Mucosa of gallbladder (tissue), 1 donor: ENCODE measurements around the gene CRLF1. TPM values are rescaled to one million over a fixed set of nuclear protein-coding genes. Genes with fewer than 3 reads are reported as not detected.

Experiments
- DNase-seq: peaks from one replicate; pipeline ENCODE4 v3.0.0-alpha.2; 2020; ENCODE audit warnings: low spot score
- total RNA-seq: library from RNA; stranded (reverse); gene quantifications from one replicate; pipeline ENCODE4 v1.2.1, GENCODE V29; 2021
- donor health status: DM: no; HTN: no; CAD: no.

Gene CRLF1
- total RNA-seq, 1 donor from 2014 or later, result 5.8 TPM

DNA sequence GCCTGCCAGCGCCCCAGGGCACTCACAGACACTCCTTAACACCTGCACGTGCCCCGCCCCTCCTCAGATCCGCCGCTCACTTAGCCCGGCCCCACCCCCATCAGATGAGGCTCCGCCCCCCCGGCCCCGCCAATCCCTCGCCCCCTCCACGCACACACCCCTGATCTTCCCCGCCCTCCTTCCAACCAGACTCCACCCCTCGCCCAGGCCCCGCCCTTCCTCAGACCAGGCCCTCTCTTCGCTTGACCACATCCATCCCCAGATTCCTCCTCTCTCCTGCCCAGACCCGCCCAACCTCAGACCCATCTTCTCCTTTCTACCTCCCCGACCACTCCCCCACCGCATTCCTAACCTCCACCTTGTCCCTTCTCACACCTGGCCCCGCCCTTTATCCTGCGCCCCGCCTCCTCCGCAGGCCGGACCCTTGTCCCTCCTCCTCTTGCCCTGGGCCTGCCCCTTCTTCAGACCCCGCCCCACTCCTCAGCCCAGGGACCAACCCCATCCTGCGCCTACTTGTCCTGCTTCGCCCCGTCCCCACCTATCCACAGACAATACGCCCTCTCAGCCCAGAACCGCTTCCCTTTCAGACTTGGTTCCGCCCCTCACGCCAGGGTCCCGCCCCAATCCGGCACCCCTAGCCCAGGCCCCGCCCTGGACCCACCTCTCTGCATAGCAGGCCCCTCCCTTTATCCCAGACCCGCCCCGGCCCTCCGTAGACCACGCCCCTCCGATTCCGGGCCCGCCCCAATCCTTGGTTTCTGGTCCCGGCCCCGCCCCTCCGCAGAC lies 29.8 kb upstream of the CRLF1 start:
- DNase-seq, result peak; percentile 98

DNA sequence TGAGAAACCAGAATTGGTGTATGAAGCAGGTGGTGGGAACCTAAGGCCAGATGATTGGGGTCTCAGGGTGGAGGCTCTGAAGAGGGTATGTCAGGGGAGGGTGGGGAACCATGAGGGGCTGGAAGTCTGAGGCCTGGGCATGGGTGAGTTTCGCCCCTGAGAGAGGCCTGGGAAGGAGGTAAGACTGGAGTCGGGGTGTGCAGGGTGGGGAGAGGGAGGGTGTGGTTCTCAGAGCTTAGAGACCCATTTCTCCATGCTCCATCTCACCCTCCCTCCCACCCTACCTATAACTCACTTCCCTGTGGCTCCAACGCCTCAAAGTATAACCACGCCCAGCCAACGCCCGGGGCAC lies 29.2 kb upstream of the CRLF1 start:
- DNase-seq, result no peak

DNA sequence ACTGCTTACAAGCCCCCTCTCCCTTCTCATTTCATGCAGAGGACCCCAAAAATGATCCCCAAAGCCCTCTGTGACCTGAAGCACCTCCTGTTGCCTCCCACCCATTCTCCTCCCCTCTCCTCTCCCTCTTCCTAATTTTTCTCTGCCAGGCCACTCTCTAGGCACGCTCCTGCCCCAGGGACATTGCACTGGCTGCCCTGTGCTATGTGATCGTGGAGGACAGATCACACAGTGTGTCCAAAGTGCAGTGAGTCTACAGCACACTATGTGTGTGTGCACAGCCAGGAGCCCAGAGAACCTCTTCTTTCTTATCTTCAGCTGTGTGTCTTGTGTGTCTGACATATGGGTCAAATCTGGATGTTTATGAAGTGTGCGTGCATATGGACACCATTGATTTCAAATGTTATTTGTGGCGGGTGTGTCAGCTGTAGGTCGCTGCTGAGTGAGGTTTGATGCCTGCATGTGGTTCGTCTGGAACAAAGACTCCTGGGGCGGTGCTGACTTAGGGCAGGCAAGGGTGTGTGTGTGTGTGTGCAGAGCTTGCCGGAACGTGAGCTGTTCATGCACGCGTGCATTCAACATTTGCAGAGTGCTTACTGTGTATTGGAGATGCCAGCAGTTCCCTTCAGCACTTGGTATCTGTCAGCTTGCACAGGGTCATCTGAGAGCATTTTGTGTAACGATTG lies 28.2 kb upstream of the CRLF1 start:
- no peak for DNase-seq

DNA sequence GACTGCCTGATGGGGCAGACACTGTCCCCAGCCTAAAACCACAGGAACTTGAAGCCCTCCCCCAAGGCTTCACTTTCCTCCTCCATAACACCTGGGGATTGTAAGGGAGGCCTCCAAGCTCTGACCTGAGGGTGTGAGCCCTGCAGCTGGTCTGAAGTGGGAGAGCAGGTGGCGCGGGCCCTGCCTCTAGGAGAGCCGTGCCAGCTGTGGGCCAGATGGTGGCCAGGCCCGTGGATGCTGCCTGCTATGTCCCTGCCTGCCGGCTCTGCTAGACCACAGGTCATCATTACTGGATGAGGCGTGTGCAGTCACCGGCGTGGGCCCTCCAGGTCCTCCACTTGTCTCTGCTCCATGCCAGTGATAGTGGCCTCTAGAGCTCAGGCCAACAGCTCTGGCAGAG lies 26.7 kb upstream of the CRLF1 start:
- DNase-seq, result no peak

DNA sequence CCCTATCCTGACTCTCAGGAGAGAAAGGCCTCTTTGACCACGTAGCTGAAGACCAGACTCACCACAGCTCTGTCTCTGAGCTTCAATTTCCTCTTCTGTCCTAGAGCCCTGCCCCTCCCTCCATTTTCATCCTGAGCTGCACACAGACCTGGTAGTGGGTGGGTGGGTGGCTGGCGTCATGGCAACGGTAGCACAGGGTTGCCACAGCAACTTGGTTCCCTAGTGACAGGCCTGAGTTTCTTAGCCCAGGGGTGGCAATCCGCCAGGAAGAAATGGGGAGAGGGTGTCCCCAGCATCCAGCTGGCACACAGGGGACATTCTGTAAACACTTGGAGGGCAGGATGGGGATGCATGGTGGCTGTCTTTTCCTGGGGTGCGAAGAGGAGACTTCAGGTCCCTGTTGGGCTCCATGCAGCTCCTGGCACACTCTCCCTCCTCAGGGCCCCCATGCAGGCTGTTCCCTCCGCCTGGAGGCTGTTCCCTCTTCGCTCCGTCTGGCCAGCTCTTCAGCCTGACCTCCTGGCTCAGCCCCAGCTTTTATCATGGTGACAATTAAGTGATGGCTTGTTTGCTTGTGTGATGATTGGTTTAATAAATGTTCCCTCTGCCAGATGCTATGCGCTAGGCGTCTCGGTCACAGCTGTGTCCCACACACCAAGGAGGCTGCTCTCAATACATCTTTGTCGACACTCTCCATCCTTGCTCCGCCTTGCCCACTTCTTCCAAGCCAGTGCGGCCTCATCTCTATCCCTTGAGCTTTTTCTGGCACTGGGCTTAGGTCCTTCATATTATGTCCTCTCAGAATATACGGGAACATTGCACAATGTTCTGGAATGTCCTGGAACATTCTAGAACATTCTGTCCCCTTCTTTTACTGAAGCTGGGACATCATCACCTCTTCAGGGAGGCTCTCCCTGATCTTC lies 22.8 kb upstream of the CRLF1 start:
- DNase-seq, result no peak

DNA sequence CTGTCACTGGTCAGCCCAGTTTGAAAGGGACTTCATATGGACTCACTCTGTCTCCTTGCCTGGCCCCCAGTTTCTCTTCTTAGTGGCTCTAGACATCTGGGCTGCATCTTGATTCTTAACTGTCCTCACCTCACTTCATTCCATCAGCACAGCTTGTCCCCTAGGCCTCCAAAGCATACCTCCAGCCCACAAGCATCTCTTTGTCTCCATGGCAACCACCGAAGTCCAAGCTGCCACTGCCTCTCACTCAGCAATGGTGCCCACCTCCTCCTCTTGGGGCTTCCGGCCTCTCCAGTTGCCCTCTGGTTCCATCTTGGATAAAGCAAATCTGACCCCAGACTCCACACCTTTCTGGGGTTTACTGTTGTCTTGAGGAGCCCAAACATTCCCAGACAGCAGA lies 20.3 kb upstream of the CRLF1 start:
- no peak for DNase-seq

DNA sequence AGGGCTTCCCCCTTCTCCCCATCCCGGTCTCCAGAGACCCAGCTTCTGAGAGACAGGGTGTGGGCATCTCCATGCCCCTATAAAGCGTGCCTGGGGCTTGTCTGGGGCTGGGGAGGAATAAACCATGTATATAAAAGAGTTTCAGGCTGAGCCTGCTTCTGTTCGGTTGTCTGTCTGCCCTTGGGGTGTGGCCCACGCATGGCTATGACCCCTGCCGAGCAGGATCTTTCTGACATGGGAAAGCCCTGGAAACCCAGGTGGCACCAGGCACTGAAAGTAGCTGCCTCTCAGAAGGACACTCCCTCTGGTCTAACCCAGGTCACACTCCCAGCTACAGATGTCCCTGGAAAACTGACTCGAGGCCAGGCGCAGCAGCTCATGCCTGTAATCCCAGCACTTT lies 14.3 kb upstream of the CRLF1 start:
- no peak for DNase-seq

DNA sequence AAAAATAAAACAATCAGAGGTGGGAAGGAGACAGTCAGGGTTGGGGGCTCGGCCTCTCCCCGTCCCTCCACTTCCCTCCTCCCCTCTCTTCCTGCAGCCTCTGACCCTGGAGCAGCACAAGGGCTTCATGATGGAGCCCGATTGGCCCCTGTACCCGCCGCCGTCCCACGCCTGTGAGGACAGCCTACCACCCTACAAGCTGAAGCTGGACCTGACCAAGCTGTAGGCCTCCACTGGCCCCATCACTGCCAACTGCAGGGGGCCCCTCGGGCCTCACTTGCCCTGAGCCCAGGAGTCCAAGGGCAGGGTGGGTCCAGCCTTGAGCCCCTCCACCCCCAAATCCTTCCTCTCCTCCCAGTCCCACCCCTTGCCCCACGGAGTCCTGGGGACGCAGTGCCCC lies 13.7 kb upstream of the CRLF1 start:
- no peak for DNase-seq

DNA sequence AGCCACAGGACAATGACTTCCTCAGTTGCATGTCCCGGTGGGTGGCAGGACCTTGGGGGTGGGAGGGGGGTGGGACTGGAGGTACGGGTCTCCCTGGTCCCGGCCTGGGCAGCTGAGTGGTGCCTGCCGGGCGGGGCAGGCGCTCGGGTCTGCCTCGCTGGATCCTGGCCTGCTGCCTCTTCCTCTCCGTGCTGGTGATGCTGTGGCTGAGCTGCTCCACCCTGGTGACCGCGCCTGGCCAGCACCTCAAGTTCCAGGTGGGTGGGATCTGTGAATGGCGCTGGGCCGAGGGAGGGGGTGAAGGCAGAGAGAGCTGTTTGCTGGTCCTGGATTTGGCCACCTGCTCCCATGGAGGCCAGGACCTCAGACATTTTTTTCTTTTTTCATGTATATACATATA lies 11.6 kb upstream of the CRLF1 start:
- no peak for DNase-seq

DNA sequence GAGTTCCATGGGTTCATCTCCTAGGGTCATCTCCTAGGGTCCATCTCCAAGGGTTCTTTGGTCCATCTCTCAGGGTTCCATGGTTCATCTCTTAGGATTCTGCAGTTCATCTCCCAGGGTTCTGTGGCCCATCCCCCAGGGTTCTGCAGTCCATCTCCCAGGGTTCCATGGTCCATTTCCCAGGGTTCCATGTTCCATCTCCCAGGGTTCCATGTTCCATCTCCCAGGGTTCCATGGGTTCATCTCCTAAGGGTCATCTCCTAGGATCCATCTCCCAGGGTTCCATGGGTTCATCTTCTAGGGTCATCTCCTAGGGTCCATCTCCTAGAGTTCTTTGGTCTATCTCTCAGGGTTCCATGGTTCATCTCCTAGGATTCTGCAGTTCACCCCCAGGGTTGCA lies 11.0 kb upstream of the CRLF1 start:
- no peak for DNase-seq

DNA sequence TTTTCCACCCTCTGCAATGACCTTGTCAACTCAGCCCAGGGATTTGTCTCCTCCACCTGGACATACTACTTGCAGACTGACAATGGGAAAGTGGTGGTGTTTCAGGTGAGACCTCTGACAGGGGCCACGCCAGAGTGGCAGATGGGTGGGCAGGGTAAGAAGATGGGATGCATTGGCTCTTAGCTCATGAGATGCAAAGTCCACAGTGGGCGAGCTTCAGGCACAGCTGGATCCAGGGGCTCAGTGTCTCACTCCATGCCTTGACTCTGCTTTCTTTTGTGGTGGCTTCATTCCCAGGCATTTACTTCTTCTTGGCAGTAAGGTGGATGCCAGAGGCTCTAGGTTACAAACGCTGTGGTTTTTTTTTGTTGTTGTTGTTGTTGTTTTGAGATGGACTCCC lies 9.4 kb upstream of the CRLF1 start:
- DNase-seq, result no peak

DNA sequence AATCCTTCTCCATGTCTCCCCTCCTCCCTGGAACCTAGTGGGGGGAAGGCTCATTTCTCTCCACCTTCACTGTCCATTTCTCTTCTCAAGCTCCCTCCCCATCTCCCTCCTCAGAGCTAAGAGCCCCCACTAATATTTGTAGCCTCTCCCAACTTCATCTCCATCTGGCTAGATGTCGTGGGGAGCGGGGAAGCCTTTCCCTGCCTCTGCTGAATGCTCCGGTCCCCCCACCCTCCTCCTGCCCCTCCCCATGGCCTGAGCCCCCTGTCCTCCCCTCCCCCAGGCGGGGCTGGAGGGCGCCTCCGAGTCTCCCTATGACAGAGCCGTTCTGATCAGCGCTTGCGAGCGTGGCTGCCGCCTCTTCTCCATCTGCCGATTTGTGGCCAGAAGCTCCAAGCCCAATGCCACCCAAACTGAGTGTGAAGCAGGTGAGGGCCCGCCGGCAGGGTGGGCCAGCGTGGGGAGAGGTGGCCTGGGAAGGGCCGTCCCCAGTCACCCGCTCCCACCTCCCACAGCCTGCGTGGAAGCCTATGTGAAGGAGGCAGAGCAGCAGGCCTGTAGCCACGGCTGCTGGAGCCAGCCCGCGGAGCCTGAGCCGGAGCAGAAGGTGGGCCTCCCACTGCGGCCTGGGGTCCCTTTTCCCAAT lies 7.1 kb upstream of the CRLF1 start:
- no peak for DNase-seq

DNA sequence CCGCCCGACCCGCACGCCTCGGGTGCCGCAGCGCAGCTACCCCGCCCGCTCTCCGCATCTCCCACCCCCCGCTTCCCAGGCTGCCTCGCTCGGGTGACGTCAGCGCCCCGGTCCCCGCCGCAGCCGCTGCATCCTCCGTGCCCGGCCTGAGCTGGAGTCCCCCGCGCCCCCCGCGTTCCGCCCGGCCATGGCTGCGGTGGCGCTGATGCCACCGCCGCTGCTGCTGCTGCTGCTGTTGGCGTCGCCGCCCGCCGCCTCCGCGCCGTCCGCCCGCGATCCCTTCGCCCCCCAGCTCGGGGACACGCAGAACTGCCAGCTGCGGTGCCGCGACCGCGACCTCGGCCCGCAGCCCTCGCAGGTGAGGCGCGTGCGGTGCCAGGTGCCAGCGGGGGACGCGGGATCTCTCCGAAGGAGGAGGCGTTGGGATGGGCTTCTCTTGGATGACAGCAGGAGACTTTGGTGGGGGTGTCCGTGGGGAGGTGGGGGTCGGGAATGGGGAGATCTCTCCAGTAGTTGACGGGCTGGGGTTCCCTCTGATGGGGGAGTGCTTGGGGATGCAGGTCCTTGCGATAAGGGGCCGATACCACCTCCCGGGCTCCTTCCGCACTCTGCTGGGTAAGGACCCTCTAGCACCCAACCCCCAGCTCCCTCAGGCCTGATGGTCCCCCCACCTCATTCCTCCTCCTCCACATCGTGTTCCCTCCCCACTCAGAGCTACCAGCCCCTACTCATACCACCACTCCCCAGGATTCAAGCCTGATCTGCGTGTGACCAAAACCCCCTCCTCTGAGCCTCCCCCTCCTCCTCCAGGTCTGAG lies 6.4 kb upstream of the CRLF1 start, which contains the start of gene TMEM59L:
Gene TMEM59L (plus strand): TSS at position 99 of the 817 bp plus-strand sequence. CDS start 89 bp downstream, at position 188.
- DNase-seq, result no peak

DNA sequence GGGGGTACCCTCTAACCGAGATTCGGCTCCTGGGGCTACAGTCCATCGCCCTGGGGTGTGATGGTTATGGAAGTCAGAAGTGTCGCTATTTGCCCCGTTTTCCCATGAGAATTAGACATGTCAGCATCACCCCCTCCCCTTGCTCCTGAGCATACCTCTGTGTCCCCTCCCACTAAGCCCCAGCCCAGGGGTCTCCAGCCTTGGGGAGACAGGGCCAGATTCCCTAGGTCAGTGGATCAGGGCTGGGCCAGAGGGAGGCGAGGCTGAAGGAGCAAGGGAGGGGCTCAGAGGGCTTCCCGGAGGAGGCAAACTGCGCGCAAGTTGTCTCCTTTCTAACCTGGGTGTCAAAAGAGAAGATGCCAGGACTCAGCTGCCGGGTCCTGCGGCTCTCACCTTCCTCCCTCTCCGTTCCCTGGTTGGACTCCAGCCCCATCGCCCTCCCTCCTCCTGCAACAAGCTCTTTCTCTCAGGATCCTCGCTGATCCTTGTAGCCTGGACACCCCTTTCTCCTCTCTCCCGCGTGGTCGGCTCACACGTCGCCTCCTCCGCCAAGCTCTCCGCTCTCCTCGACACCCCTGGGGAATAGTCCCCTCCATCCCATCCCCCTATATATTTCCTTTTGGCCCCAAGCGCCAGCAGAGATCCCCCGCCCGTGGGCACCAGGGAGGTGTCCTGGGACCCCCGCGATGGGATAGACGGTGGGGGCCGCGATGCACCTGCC lies 5.6 kb upstream of the CRLF1 start:
- no peak for DNase-seq

DNA sequence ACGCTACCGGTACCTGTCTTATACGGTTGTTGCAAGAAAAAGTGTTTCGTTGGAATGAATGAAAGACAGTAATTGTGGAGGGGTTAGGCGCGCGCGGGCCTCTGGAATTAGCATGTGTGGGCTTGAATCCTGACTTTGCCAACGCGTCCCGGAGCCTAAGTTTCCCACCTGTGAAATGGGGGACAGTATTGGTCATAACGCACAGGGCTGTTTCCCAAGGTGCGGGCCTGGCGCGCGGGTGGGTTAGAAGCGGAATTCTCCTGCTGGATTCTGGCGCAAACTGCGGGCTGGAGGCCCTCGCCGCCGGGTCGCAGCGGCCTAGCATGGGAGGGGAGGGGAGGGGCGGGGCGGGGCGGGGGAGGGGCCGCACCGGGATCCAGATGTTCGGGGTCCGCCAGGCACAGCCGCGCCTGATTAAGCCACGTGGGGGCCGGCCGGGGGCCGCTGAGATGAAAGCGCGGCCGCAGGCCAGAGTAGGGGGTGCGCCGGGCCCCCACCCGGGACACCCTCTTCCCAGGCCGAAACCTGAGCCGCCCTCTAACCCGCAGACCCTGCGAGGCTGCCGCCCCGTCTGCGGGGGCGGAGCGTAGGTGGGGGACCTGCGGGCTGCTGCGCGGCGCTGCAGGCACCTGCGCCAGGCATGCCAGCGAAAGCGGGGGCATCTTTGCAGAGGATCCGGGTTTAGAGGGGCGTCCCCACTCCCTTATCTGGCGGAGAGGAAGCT lies 4.9 kb upstream of the CRLF1 start:
- DNase-seq, result no peak

DNA sequence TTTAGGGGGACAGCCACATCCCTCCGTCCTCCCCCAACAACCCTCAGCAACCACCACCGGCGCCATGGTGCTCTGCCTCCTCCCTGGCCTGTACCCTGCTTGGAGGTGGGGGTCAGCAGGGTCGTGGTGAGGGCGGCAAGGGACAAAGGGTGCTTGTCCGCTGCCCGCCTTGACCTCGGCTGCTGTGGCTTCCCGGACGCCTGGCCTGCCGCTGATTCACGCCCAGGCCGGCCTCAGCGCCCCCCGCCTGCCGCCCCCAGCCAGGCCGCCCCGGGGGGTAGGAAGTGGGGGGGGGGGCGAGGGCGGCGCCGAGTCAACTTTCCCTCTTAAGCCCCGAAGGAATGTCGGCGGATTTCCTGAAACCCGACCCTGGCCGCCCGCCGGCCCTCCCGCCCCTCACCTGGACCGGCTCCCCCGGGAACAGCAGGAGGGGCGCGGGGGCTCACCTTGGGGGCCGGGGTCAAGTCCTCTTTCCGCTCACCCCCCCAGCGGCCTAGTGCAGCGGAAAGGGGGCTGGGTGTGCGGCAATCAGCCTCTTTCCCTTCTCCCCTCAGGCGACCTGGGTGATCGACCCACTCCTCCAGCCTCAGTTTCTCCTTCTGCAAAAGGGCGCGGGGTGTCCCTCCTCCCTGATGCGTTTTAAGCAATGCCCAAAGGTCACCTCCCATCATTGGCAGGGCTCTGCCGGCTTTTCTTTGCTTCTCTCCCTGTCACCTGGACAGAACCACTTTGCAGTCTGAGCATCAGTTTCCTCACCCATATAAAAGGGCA lies 4.1 kb upstream of the CRLF1 start:
- DNase-seq, result no peak

DNA sequence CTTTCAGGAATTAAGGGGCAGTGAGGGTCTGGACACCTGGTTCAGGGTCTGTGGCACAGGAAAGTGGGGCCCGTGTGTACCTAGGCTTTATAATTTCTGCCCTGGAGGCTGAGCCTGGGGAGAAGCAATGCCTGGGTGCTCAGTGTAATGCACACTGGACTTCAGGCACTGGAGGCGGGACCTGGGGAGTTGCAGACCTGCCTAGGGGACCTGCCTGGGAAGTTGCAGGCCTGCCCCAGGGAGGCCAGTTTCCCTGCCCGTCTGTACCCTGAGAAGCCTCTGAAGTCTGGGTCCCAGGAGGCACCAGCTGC lies 3.6 kb upstream of the CRLF1 start:
- DNase-seq, result no peak

DNA sequence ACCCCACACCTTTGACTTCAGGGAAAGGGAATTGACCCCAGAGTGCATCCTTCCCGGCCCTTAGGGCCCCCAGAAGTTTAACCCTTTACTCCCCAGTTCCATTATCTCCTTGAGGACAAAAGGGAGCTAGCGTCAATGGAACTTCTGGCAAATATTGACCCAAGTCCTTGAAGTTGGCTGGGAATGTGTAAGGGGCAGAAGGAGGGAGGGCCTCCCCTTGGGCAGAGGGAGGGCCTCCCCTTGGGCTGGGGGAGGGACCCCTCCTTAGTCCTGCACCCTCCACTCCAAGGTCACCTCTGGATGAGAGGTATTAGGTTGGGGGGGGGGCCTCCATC lies 3.1 kb upstream of the CRLF1 start:
- DNase-seq, result no peak
